PC-3 (cell line): ENCODE results near the gene RFC4. TPM values are rescaled to one million over a fixed set of nuclear protein-coding genes. Genes with fewer than 3 reads are reported as not detected.

Source experiments
- ATAC-seq: fragments of 200-7000 bp; cut with Tn5 transposase; 2 replicates; pipeline ENCODE4 v1.9.1; 2020; ENCODE audit warnings: mild to moderate bottlenecking, moderate library complexity
- BruUV-seq: library from RNA; stranded (reverse); fragments of 400-500 nt; replicated peaks from 2 replicates; lab custom pipeline; 2021; lab: Mats Ljungman, UMichigan
- CTCF ChIA-PET: fragments of 300-600 bp; sonication (Branson Sonifier 250); formaldehyde crosslinking; loops from one replicate; lab custom pipeline; 2022; ENCODE audit warnings: antibody characterized with exemption; lab: Charles Lee
- POLR2A ChIA-PET: fragments of 300-600 bp; sonication (Branson Sonifier 250); formaldehyde crosslinking; loops from one replicate; lab custom pipeline; 2022; ENCODE audit warnings: antibody characterized with exemption; ENCODE audit not compliant: unreplicated experiment; lab: Charles Lee
- DNase-seq: peaks from one replicate; pipeline ENCODE4 v3.0.0-alpha.2; 2015
- H2AFZ ChIP-seq: fragments of 300-600 bp; sonication (generic); 2 replicates; pipeline ENCODE4 v1.6.0; 2016; ENCODE audit warnings: antibody characterized with exemption, low read length
- H3F3A ChIP-seq: fragments of 300-600 bp; sonication (generic); one replicate; pipeline ENCODE4 v1.6.0; 2017; ENCODE audit warnings: antibody characterized with exemption, low read length, control low read depth, mild to moderate bottlenecking; ENCODE audit not compliant: unreplicated experiment
- H3K27ac ChIP-seq: fragments of 300-600 bp; sonication (generic); 2 replicates; pipeline ENCODE4 v1.5.1; 2016; ENCODE audit warnings: mild to moderate bottlenecking, low read length
- H3K27me3 ChIP-seq: fragments of 300-600 bp; sonication (generic); 2 replicates; pipeline ENCODE4 v1.6.1; 2016; ENCODE audit warnings: low read length, mixed read lengths
- H3K36me3 ChIP-seq: fragments of 300-600 bp; sonication (generic); 2 replicates; pipeline ENCODE4 v1.6.1; 2016; ENCODE audit warnings: low read depth, mixed run types, low read length, mixed read lengths
- H3K4me1 ChIP-seq: fragments of 300-600 bp; sonication (generic); 2 replicates; pipeline ENCODE4 v1.5.1; 2016; ENCODE audit warnings: low read length; ENCODE audit not compliant: insufficient read depth
- H3K4me2 ChIP-seq: fragments of 300-600 bp; sonication (generic); 2 replicates; pipeline ENCODE4 v1.6.0; 2016; ENCODE audit warnings: low read length
- H3K4me3 ChIP-seq: fragments of 300-600 bp; sonication (generic); 2 replicates; pipeline ENCODE4 v1.5.1; 2016; ENCODE audit warnings: mild to moderate bottlenecking, low read length, mixed read lengths
- H3K79me2 ChIP-seq: fragments of 300-600 bp; sonication (generic); 2 replicates; pipeline ENCODE4 v1.6.1; 2017; ENCODE audit warnings: low read length, mixed read lengths
- H3K9ac ChIP-seq: fragments of 300-600 bp; sonication (generic); 2 replicates; pipeline ENCODE4 v1.6.0; 2016; ENCODE audit warnings: mild to moderate bottlenecking, low read length
- H3K9me2 ChIP-seq: fragments of 300-600 bp; sonication (generic); replicated peaks from 2 replicates; pipeline ENCODE4 v1.6.1; 2016; ENCODE audit warnings: mixed run types, low read length, mixed read lengths
- H3K9me3 ChIP-seq: fragments of 300-600 bp; sonication (generic); 2 replicates; pipeline ENCODE4 v1.6.1; 2016; ENCODE audit warnings: low read length, mixed read lengths
- H4K20me1 ChIP-seq: fragments of 300-600 bp; sonication (generic); 2 replicates; pipeline ENCODE4 v1.6.1; 2016; ENCODE audit warnings: low read length, mixed read lengths
- EZH2 ChIP-seq: fragments of 300-600 bp; sonication (generic); IDR thresholded peaks from one replicate; pipeline ENCODE4 v1.6.1; 2017; ENCODE audit warnings: antibody characterized with exemption, mild to moderate bottlenecking, low read length; ENCODE audit not compliant: unreplicated experiment
- EZH2phosphoT487 ChIP-seq: fragments of 300-600 bp; sonication (generic); IDR thresholded peaks from 2 replicates; pipeline ENCODE4 v1.6.1; 2018; ENCODE audit warnings: mild to moderate bottlenecking, antibody characterized with exemption, low read length, borderline replicate concordance
- intact Hi-C: fragments of 100-400 bp; cut with micrococcal nuclease; formaldehyde crosslinking; loops from 2 replicates; pipeline ENCODE4 v1.9.0; 2023
- total RNA-seq: library from RNA; depleted of rRNA; stranded (reverse); fragments of >200 nt; gene quantifications from 2 replicates; pipeline ENCODE4 v1.2.3, GENCODE V29; 2014
- TF ChIP-seq, protein P1 (sequence below): fragments of 300-600 bp; sonication (generic); conservative IDR thresholded peaks from 2 replicates; pipeline ENCODE4 v1.5.1; 2017; ENCODE audit warnings: antibody characterized with exemption, low read depth, mild to moderate bottlenecking, low read length

Gene RFC4
- total RNA-seq, 1 experiment from 2014 or later: 73.0 TPM

DNA sequence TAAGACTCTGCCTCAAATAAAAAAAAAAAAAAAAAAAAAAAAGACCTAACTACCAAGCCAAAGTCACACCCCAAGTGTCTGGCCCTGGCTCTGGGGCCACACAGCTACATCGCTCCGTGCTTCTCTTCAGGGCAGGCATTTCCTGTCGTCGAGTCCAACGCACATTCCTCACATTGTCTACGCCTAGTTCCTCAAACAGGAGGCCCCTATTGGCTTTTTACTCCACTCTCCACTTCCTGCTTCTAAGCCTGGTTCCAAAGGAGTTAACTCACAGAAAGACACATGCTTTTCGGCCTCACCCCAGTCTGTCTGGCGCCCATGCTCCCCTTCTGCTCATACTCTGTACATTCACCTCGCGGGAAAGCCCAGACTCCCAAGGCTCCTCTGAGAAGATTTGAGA lies 60.3 kb downstream of the RFC4 start:
- no peak for DNase-seq
- no peaks in the 10 kb centered on the region for H3K79me2 ChIP-seq
- H3F3A ChIP-seq: no peaks in the 10 kb centered on the region
- no peak overlapping the region for H3K27ac ChIP-seq
- H3K4me1 ChIP-seq: peaks cover 12% of the 10 kb centered on the region
- CTCF ChIA-PET: no interaction called here
- H3K36me3 ChIP-seq: no peaks in the 10 kb centered on the region
- H3K4me3 ChIP-seq: no peak overlapping the region
- H2AFZ ChIP-seq: no peak overlapping the region
- no peaks in the 10 kb centered on the region for H3K9me3 ChIP-seq
- no peaks in the 10 kb centered on the region for H3K27me3 ChIP-seq
- H3K4me2 ChIP-seq: no peak overlapping the region
- POLR2A ChIA-PET: no interaction called here
- intact Hi-C loops: no loop called here
- no peaks in the 10 kb centered on the region for H3K9me2 ChIP-seq
- no peak overlapping the region for H3K9ac ChIP-seq
- no TSS peak for BruUV-seq
- TF ChIP-seq EZH2 (no peak), EZH2phosphoT487 (no peak)
- TF ChIP-seq, protein P1, sequence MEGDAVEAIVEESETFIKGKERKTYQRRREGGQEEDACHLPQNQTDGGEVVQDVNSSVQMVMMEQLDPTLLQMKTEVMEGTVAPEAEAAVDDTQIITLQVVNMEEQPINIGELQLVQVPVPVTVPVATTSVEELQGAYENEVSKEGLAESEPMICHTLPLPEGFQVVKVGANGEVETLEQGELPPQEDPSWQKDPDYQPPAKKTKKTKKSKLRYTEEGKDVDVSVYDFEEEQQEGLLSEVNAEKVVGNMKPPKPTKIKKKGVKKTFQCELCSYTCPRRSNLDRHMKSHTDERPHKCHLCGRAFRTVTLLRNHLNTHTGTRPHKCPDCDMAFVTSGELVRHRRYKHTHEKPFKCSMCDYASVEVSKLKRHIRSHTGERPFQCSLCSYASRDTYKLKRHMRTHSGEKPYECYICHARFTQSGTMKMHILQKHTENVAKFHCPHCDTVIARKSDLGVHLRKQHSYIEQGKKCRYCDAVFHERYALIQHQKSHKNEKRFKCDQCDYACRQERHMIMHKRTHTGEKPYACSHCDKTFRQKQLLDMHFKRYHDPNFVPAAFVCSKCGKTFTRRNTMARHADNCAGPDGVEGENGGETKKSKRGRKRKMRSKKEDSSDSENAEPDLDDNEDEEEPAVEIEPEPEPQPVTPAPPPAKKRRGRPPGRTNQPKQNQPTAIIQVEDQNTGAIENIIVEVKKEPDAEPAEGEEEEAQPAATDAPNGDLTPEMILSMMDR: no peak
- no peak for ATAC-seq
- H4K20me1 ChIP-seq: no peaks in the 10 kb centered on the region

DNA sequence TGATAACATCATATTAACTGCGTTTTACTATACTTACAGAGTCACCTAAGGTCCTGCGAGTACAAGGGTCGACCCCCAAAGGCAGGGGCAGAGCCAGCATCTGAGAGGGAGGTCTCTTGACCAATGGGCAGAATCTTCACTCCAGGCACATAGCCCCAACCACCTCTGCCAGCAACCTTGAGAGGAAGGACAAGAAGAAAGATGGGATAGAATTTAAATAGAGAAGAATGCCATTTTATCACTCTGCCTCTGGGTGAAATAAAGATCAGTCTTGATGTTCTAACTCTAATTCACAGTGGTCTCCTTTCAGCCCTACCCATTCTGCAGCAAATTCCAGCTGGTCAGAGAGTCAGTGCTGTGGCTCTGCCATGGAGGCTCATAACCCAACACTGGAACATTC lies 62.6 kb downstream of the RFC4 start:
- Histone ChIP-seq H3K36me3 (no peaks in the 10 kb centered on the region), H3K4me3 (no peak overlapping the region), H4K20me1 (no peaks in the 10 kb centered on the region), H3K9me3 (no peaks in the 10 kb centered on the region), H3K9me2 (no peaks in the 10 kb centered on the region), H3F3A (no peaks in the 10 kb centered on the region), H3K27ac (no peak overlapping the region), H2AFZ (no peak overlapping the region), H3K9ac (no peak overlapping the region), H3K79me2 (no peaks in the 10 kb centered on the region), H3K4me1 (peaks cover 12% of the 10 kb centered on the region), H3K4me2 (no peak overlapping the region), H3K27me3 (no peaks in the 10 kb centered on the region)
- ATAC-seq (no peak), DNase-seq (no peak)
- BruUV-seq: no TSS peak
- no peak for TF ChIP-seq EZH2phosphoT487
- TF ChIP-seq, protein P1: no peak
- TF ChIP-seq EZH2: no peak
- POLR2A ChIA-PET: no interaction called here
- intact Hi-C loops: no loop called here
- CTCF ChIA-PET: no interaction called here

DNA sequence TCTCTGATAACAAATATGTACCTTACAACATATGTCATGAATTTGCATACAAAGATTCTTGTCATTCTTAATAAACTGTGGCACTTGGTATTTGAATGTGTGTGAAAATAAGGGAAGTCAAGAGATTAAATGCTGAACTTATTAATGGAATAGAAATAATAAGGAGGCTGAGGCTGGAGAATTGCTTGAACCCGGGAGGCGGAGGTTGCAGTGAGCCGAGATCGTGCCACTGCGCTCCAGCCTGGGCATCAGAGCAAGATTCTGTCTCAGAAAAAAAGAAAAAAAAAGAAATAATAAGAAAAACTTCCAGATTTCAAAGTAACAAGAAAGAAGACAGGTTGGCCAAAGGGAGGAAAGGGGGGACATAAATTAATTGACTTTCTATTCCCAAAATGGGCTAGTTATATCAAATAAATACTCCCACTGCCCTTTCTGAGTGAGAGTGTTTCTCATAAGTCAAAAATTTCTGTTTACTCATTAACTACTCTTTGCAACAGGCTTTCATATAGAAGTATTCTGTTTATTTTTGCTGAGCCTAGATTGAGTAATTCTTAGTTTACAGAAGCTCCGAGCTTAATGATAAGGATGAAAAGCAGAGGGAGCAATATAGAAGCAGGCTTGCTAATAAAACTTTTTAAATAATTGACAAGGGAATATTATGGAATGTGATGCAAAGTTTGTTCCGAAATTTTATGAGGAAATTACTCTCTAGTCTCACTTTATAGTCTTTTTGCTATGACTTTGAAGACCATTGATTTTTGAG lies 63.5 kb downstream of the RFC4 start:
- no peaks in the 10 kb centered on the region for H3F3A ChIP-seq
- DNase-seq: peak; percentile 30
- BruUV-seq: no TSS peak
- H3K79me2 ChIP-seq: no peaks in the 10 kb centered on the region
- H3K9me3 ChIP-seq: no peaks in the 10 kb centered on the region
- H3K27me3 ChIP-seq: no peaks in the 10 kb centered on the region
- peaks cover 12% of the 10 kb centered on the region for H3K4me1 ChIP-seq
- peak; percentile 76 for ATAC-seq
- no peaks in the 10 kb centered on the region for H3K36me3 ChIP-seq
- H3K4me2 ChIP-seq: peak overlapping the region; percentile 29
- H3K9me2 ChIP-seq: no peaks in the 10 kb centered on the region
- POLR2A ChIA-PET: interaction anchor here (0.5 kb wide), 1 partner anchor 11 kb away, joined by 8 read pairs; no protein-coding TSS in a partner anchor
- CTCF ChIA-PET: interaction anchor here (0.7 kb wide), 1 partner anchor 109 kb away, joined by 4 read pairs; no protein-coding TSS in a partner anchor
- H4K20me1 ChIP-seq: no peaks in the 10 kb centered on the region
- no peak overlapping the region for H3K4me3 ChIP-seq
- no peak overlapping the region for H2AFZ ChIP-seq
- intact Hi-C loops: no loop called here
- H3K27ac ChIP-seq: no peak overlapping the region
- TF ChIP-seq EZH2phosphoT487 (no peak), EZH2 (no peak)
- TF ChIP-seq, protein P1: no peak
- no peak overlapping the region for H3K9ac ChIP-seq
